Measurements from ENCODE around the gene CADM1. TPM values are rescaled to one million over a fixed set of nuclear protein-coding genes. Genes with fewer than 3 reads are reported as not detected.

The CADM1 gene
- total RNA-seq, 1 experiment from 2014 or later, result 1.1 TPM

DNA sequence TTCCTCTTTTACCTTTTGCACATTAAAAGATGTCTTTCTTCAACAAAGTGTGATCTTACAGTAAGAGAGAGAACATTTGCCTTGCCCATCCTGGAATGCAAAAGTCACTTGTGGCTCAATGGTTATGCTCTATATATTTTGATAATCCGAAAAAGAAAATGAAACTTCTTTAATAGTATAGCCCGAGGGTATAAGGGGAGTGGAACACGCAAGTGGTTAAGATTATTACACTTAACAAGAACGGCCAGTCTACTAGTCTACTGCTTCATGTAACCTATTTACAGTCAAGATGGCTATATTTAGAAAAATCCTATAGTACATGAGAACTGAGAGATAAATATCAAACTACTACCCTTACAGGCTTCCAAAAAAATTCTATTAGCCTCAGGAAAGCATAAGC lies 86.1 kb downstream of the CADM1 start:
- no peaks in the 10 kb centered on the region for H3K36me3 ChIP-seq (ENCODE audit: low read depth, low read length)
- TF ChIP-seq EZH2 (IDR thresholded peaks at IDR 0.05; ENCODE audit: low read length, unreplicated experiment) (no peak), EZH2phosphoT487 (IDR thresholded peaks at IDR 0.05; ENCODE audit: borderline replicate concordance, low read length) (no peak)
- TF ChIP-seq, protein P1, sequence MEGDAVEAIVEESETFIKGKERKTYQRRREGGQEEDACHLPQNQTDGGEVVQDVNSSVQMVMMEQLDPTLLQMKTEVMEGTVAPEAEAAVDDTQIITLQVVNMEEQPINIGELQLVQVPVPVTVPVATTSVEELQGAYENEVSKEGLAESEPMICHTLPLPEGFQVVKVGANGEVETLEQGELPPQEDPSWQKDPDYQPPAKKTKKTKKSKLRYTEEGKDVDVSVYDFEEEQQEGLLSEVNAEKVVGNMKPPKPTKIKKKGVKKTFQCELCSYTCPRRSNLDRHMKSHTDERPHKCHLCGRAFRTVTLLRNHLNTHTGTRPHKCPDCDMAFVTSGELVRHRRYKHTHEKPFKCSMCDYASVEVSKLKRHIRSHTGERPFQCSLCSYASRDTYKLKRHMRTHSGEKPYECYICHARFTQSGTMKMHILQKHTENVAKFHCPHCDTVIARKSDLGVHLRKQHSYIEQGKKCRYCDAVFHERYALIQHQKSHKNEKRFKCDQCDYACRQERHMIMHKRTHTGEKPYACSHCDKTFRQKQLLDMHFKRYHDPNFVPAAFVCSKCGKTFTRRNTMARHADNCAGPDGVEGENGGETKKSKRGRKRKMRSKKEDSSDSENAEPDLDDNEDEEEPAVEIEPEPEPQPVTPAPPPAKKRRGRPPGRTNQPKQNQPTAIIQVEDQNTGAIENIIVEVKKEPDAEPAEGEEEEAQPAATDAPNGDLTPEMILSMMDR (conservative IDR thresholded peaks at IDR 0.05; ENCODE audit: low read depth, low read length), result no peak
- H3K4me3 ChIP-seq (ENCODE audit: low read length), result no peak overlapping the region
- H3K79me2 ChIP-seq (ENCODE audit: low read length), result no peaks in the 10 kb centered on the region
- H3K4me2 ChIP-seq (ENCODE audit: low read length), result no peak overlapping the region
- ChIA-PET POLR2A (ENCODE audit: unreplicated experiment) (no interaction called here), CTCF (no interaction called here)
- BruUV-seq (replicated peaks), result no TSS peak
- no peaks in the 10 kb centered on the region for H4K20me1 ChIP-seq (ENCODE audit: low read length)
- H3K9ac ChIP-seq (ENCODE audit: low read length), result no peak overlapping the region
- H3K27me3 ChIP-seq (ENCODE audit: low read length), result peaks cover 7% of the 10 kb centered on the region; the same call in 1 of the 2 replicates
- DNase-seq, result no peak
- ATAC-seq, result no peak
- no peaks in the 10 kb centered on the region for H3K4me1 ChIP-seq (ENCODE audit: insufficient read depth, low read length)
- H3K27ac ChIP-seq (ENCODE audit: low read length), result no peak overlapping the region
- no peaks in the 10 kb centered on the region for H3K9me3 ChIP-seq (ENCODE audit: low read length)
- intact Hi-C loops (cut with micrococcal nuclease), result no loop called here
- H2AFZ ChIP-seq (ENCODE audit: low read length), result no peak overlapping the region
- H3K9me2 ChIP-seq (replicated peaks; ENCODE audit: low read length), result no peaks in the 10 kb centered on the region
- H3F3A ChIP-seq (ENCODE audit: low read length, unreplicated experiment), result no peaks in the 10 kb centered on the region

DNA sequence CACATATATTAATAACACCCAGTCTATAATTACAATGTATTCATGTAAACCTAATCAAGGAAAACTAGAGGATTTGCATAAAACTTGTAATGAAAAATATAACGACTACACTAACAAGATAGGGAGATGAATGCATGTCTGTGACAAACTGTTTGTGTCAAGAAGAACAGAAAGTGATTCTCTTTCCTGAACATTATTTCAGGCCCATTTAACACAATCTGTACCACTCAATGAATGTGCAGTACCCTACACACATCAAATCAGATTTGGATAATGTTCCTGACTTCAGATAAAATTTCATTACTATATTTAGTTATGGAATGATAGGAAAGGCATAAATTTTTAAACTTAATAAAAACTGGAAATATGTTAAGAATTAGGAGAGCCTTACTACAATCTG lies 93.1 kb downstream of the CADM1 start:
- ChIA-PET POLR2A (ENCODE audit: unreplicated experiment) (no interaction called here), CTCF (no interaction called here)
- Histone ChIP-seq H2AFZ (ENCODE audit: low read length) (no peak overlapping the region), H3K4me3 (ENCODE audit: low read length) (no peak overlapping the region), H3K9ac (ENCODE audit: low read length) (no peak overlapping the region), H3K4me1 (ENCODE audit: insufficient read depth, low read length) (no peaks in the 10 kb centered on the region), H3K9me2 (replicated peaks; ENCODE audit: low read length) (no peaks in the 10 kb centered on the region), H3F3A (ENCODE audit: low read length, unreplicated experiment) (no peaks in the 10 kb centered on the region), H3K79me2 (ENCODE audit: low read length) (no peaks in the 10 kb centered on the region), H3K9me3 (ENCODE audit: low read length) (peaks cover 7% of the 10 kb centered on the region; the same call in 1 of the 2 replicates), H4K20me1 (ENCODE audit: low read length) (no peaks in the 10 kb centered on the region), H3K27me3 (ENCODE audit: low read length) (peaks cover 4% of the 10 kb centered on the region; the same call in 1 of the 2 replicates), H3K36me3 (ENCODE audit: low read depth, low read length) (no peaks in the 10 kb centered on the region), H3K4me2 (ENCODE audit: low read length) (no peak overlapping the region), H3K27ac (ENCODE audit: low read length) (no peak overlapping the region)
- DNase-seq (no peak), ATAC-seq (no peak)
- intact Hi-C loops (cut with micrococcal nuclease), result no loop called here
- BruUV-seq (replicated peaks), result no TSS peak
- TF ChIP-seq EZH2phosphoT487 (IDR thresholded peaks at IDR 0.05; ENCODE audit: borderline replicate concordance, low read length), result no peak
- TF ChIP-seq, protein P1 (conservative IDR thresholded peaks at IDR 0.05; ENCODE audit: low read depth, low read length), result no peak
- no peak for TF ChIP-seq EZH2 (IDR thresholded peaks at IDR 0.05; ENCODE audit: low read length, unreplicated experiment)

DNA sequence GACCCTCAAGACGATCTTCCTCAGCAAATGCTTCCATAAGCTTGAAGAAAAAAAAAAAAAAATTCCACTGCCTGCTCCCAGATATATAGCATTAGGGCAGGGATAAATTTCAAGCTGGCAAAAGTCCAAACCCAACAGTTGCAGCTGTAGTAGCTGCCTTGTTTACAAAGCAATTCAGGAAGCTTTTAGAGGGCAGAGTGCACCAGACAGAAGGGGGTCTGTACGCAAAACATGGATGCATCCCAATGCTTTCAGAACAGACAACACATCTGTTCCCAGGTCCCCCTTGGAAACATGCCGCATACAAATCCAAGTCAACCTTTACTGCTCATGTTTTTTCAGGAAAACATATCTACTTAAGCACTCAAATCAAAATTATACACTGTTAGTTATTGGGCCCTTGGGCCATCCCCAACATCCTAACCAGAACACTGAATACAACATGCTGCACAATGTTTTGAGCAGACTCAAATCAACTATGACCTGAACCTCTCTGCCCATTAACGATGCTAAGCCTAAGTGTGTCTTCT lies 94.5 kb downstream of the CADM1 start:
- peaks cover 7% of the 10 kb centered on the region; the same call in 1 of the 2 replicates for H3K9me3 ChIP-seq (ENCODE audit: low read length)
- H3K4me1 ChIP-seq (ENCODE audit: insufficient read depth, low read length), result no peaks in the 10 kb centered on the region
- no peak overlapping the region for H3K9ac ChIP-seq (ENCODE audit: low read length)
- no peak for ATAC-seq
- H2AFZ ChIP-seq (ENCODE audit: low read length), result no peak overlapping the region
- intact Hi-C loops (cut with micrococcal nuclease), result no loop called here
- no peaks in the 10 kb centered on the region for H3K36me3 ChIP-seq (ENCODE audit: low read depth, low read length)
- no peaks in the 10 kb centered on the region for H3F3A ChIP-seq (ENCODE audit: low read length, unreplicated experiment)
- H3K4me2 ChIP-seq (ENCODE audit: low read length), result no peak overlapping the region
- ChIA-PET POLR2A (ENCODE audit: unreplicated experiment) (no interaction called here), CTCF (no interaction called here)
- DNase-seq, result no peak
- H3K27me3 ChIP-seq (ENCODE audit: low read length), result peaks cover 4% of the 10 kb centered on the region; the same call in 1 of the 2 replicates
- no peaks in the 10 kb centered on the region for H4K20me1 ChIP-seq (ENCODE audit: low read length)
- H3K27ac ChIP-seq (ENCODE audit: low read length), result no peak overlapping the region
- no peak overlapping the region for H3K4me3 ChIP-seq (ENCODE audit: low read length)
- no TSS peak for BruUV-seq (replicated peaks)
- no peaks in the 10 kb centered on the region for H3K9me2 ChIP-seq (replicated peaks; ENCODE audit: low read length)
- no peak for TF ChIP-seq EZH2phosphoT487 (IDR thresholded peaks at IDR 0.05; ENCODE audit: borderline replicate concordance, low read length)
- TF ChIP-seq EZH2 (IDR thresholded peaks at IDR 0.05; ENCODE audit: low read length, unreplicated experiment), result no peak
- TF ChIP-seq, protein P1 (conservative IDR thresholded peaks at IDR 0.05; ENCODE audit: low read depth, low read length), result no peak
- no peaks in the 10 kb centered on the region for H3K79me2 ChIP-seq (ENCODE audit: low read length)
